Measurements from ENCODE around the gene ZBTB4.

Gene ZBTB4

GRCh38 chr17:7513850-7514419 lies 34.5 kb upstream of the ZBTB4 start:
- 100% methylated on average over 1 of the region's 17 CpGs for WGBS (ENCODE audit: extremely low coverage, insufficient coverage, insufficient read length)

DNA sequence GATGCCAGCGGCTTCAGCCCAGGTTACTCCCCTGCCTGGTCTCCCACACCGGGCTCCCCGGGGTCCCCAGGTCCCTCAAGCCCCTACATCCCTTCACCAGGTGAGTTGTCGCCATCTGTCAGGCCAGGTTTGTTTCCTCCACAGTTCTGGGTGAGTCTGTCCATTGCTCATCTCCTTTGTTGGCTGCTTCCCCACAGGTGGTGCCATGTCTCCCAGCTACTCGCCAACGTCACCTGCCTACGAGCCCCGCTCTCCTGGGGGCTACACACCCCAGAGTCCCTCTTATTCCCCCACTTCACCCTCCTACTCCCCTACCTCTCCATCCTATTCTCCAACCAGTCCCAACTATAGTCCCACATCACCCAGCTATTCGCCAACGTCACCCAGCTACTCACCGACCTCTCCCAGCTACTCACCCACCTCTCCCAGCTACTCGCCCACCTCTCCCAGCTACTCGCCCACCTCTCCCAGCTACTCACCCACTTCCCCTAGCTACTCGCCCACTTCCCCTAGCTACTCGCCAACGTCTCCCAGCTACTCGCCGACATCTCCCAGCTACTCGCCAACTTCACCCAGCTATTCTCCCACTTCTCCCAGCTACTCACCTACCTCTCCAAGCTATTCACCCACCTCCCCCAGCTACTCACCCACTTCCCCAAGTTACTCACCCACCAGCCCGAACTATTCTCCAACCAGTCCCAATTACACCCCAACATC lies 33.6 kb upstream of the ZBTB4 start:
- H4K91ac ChIP-seq (ENCODE audit: low read depth, low read length) = no peak overlapping the region
- H3K14ac ChIP-seq (ENCODE audit: low read length) = no peak overlapping the region
- no peak overlapping the region for H2AFZ ChIP-seq (ENCODE audit: insufficient read depth, low read length, poor library complexity)
- H3K23ac ChIP-seq (ENCODE audit: low read length) = no peak overlapping the region
- 100% methylated on average over 2 of the region's 20 CpGs for WGBS (ENCODE audit: extremely low coverage, insufficient coverage, insufficient read length)
- no peak overlapping the region for H4K8ac ChIP-seq (ENCODE audit: low read depth, low read length)
- no peaks in the 10 kb centered on the region for H3K79me1 ChIP-seq (ENCODE audit: low read length)
- no peak overlapping the region for H3K27ac ChIP-seq (ENCODE audit: low read depth, low read length)
- no peaks in the 10 kb centered on the region for H3K4me1 ChIP-seq (ENCODE audit: control insufficient read depth in 1 of 2, insufficient read depth in 2 of 2, low read length in 2 of 2)
- H3K79me2 ChIP-seq (ENCODE audit: control insufficient read depth, insufficient read depth, low read length, poor library complexity) = no peaks in the 10 kb centered on the region
- no peak overlapping the region for H3K4me2 ChIP-seq (ENCODE audit: low read length)
- H2BK5ac ChIP-seq (ENCODE audit: low read depth, low read length, poor library complexity) = no peak overlapping the region
- peak overlapping the region; percentile 23 for H3K4me3 ChIP-seq (ENCODE audit: low read depth, low read length)
- no peak overlapping the region for H4K12ac ChIP-seq (ENCODE audit: low read depth, low read length)
- no peak overlapping the region for H2AK5ac ChIP-seq (ENCODE audit: low read length)
- peaks cover 65 to 68% of the 10 kb centered on the region in 2 experiments for H3K36me3 ChIP-seq (ENCODE audit: control insufficient read depth in 1 of 2, insufficient read depth in 2 of 2, low read length in 2 of 2)
- H3K18ac ChIP-seq (ENCODE audit: low read length) = no peak overlapping the region
- H3K9me3 ChIP-seq (ENCODE audit: insufficient read depth, low read depth, low read length) = peaks cover 2% of the 10 kb centered on the region
- no peak overlapping the region for H2BK12ac ChIP-seq (ENCODE audit: low read length)
- no peaks in the 10 kb centered on the region for H3K27me3 ChIP-seq (ENCODE audit: insufficient read depth, low read length)
- H3K4ac ChIP-seq (ENCODE audit: low read depth, low read length) = no peak overlapping the region
- no peak overlapping the region for H3K9ac ChIP-seq (ENCODE audit: low read length)
- H2BK120ac ChIP-seq (ENCODE audit: insufficient read depth, low read length, poor library complexity) = no peak overlapping the region
- no peak for DNase-seq

More at GRCh38 chr17:7513850-7514419, 34.5 kb upstream of the ZBTB4 start:
- H2BK120ac ChIP-seq (ENCODE audit: insufficient read depth, low read length, poor library complexity) = no peak overlapping the region
- no peak overlapping the region for H4K8ac ChIP-seq (ENCODE audit: low read depth, low read length)
- H3K23ac ChIP-seq (ENCODE audit: low read length) = no peak overlapping the region
- H3K79me2 ChIP-seq (ENCODE audit: control insufficient read depth, insufficient read depth, low read length, poor library complexity) = no peaks in the 10 kb centered on the region
- no peak for DNase-seq
- no peak overlapping the region for H3K4me3 ChIP-seq (ENCODE audit: low read depth, low read length)
- no peak overlapping the region for H3K4me2 ChIP-seq (ENCODE audit: low read length)
- H3K14ac ChIP-seq (ENCODE audit: low read length) = no peak overlapping the region
- no peaks in the 10 kb centered on the region for H3K79me1 ChIP-seq (ENCODE audit: low read length)
- no peak overlapping the region for H2AFZ ChIP-seq (ENCODE audit: insufficient read depth, low read length, poor library complexity)
- no peak overlapping the region for H3K27ac ChIP-seq (ENCODE audit: low read depth, low read length)
- no peak overlapping the region for H3K9ac ChIP-seq (ENCODE audit: low read length)
- no peaks in the 10 kb centered on the region for H3K27me3 ChIP-seq (ENCODE audit: insufficient read depth, low read length)
- H3K36me3 ChIP-seq (ENCODE audit: control insufficient read depth in 1 of 2, insufficient read depth in 2 of 2, low read length in 2 of 2) = peaks cover 55 to 58% of the 10 kb centered on the region in 2 experiments
- H2BK5ac ChIP-seq (ENCODE audit: low read depth, low read length, poor library complexity) = no peak overlapping the region
- no peaks in the 10 kb centered on the region for H3K4me1 ChIP-seq (ENCODE audit: control insufficient read depth in 1 of 2, insufficient read depth in 2 of 2, low read length in 2 of 2)
- H4K91ac ChIP-seq (ENCODE audit: low read depth, low read length) = no peak overlapping the region
- no peak overlapping the region for H3K18ac ChIP-seq (ENCODE audit: low read length)
- no peak overlapping the region for H2BK12ac ChIP-seq (ENCODE audit: low read length)
- no peak overlapping the region for H3K4ac ChIP-seq (ENCODE audit: low read depth, low read length)
- H2AK5ac ChIP-seq (ENCODE audit: low read length) = no peak overlapping the region
- H3K9me3 ChIP-seq (ENCODE audit: insufficient read depth, low read depth, low read length) = peaks cover 2% of the 10 kb centered on the region
- no peak overlapping the region for H4K12ac ChIP-seq (ENCODE audit: low read depth, low read length)

DNA sequence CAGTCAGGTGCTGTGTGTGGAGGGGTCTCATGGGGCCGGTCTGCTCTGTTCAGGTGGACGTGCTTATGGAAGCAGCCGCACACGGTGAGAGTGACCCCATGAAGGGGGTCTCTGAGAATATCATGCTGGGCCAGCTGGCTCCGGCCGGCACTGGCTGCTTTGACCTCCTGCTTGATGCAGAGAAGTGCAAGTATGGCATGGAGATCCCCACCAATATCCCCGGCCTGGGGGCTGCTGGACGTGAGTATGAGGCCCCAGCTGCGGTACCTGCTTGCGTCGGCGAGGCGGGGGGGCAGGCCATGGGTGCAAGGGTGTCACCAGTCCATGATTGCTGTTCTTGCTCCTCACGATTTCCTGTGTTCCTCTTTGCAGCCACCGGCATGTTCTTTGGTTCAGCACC lies 32.7 kb upstream of the ZBTB4 start:
- Histone ChIP-seq H3K14ac (ENCODE audit: low read length) (no peak overlapping the region), H4K91ac (ENCODE audit: low read depth, low read length) (no peak overlapping the region), H2BK5ac (ENCODE audit: low read depth, low read length, poor library complexity) (no peak overlapping the region), H2BK120ac (ENCODE audit: insufficient read depth, low read length, poor library complexity) (no peak overlapping the region), H3K4ac (ENCODE audit: low read depth, low read length) (no peak overlapping the region), H3K18ac (ENCODE audit: low read length) (no peak overlapping the region), H3K4me3 (ENCODE audit: low read depth, low read length) (no peak overlapping the region), H4K8ac (ENCODE audit: low read depth, low read length) (no peak overlapping the region), H2AK5ac (ENCODE audit: low read length) (no peak overlapping the region), H3K4me1 (ENCODE audit: control insufficient read depth in 1 of 2, insufficient read depth in 2 of 2, low read length in 2 of 2) (no peaks in the 10 kb centered on the region), H4K12ac (ENCODE audit: low read depth, low read length) (no peak overlapping the region), H3K79me2 (ENCODE audit: control insufficient read depth, insufficient read depth, low read length, poor library complexity) (no peaks in the 10 kb centered on the region), H3K36me3 (ENCODE audit: control insufficient read depth in 1 of 2, insufficient read depth in 2 of 2, low read length in 2 of 2) (peaks cover 70 to 71% of the 10 kb centered on the region in 2 experiments), H3K4me2 (ENCODE audit: low read length) (no peak overlapping the region), H3K79me1 (ENCODE audit: low read length) (no peaks in the 10 kb centered on the region), H2AFZ (ENCODE audit: insufficient read depth, low read length, poor library complexity) (no peak overlapping the region), H3K27ac (ENCODE audit: low read depth, low read length) (no peak overlapping the region), H3K23ac (ENCODE audit: low read length) (no peak overlapping the region), H3K9me3 (ENCODE audit: insufficient read depth, low read depth, low read length) (peaks cover 2% of the 10 kb centered on the region), H3K27me3 (ENCODE audit: insufficient read depth, low read length) (no peaks in the 10 kb centered on the region), H3K9ac (ENCODE audit: low read length) (no peak overlapping the region), H2BK12ac (ENCODE audit: low read length) (no peak overlapping the region)
- no peak for DNase-seq
- no CpG with 5 or more reads among the region's 15 CpGs for WGBS (ENCODE audit: extremely low coverage, insufficient coverage, insufficient read length)

- H4K12ac ChIP-seq (ENCODE audit: low read depth, low read length) = no peak overlapping the region
- no peaks in the 10 kb centered on the region for H3K79me2 ChIP-seq (ENCODE audit: control insufficient read depth, insufficient read depth, low read length, poor library complexity)
- no peak overlapping the region for H3K18ac ChIP-seq (ENCODE audit: low read length)
- no peaks in the 10 kb centered on the region for H3K79me1 ChIP-seq (ENCODE audit: low read length)
- H4K91ac ChIP-seq (ENCODE audit: low read depth, low read length) = no peak overlapping the region
- WGBS (ENCODE audit: extremely low coverage, insufficient coverage, insufficient read length) = no CpG with 5 or more reads among the region's 10 CpGs
- no peaks in the 10 kb centered on the region for H3K4me1 ChIP-seq (ENCODE audit: control insufficient read depth in 1 of 2, insufficient read depth in 2 of 2, low read length in 2 of 2)
- no peak overlapping the region for H2BK5ac ChIP-seq (ENCODE audit: low read depth, low read length, poor library complexity)
- no peak overlapping the region for H3K4ac ChIP-seq (ENCODE audit: low read depth, low read length)
- H2AK5ac ChIP-seq (ENCODE audit: low read length) = no peak overlapping the region
- DNase-seq = no peak
- H2BK120ac ChIP-seq (ENCODE audit: insufficient read depth, low read length, poor library complexity) = no peak overlapping the region
- no peak overlapping the region for H3K27ac ChIP-seq (ENCODE audit: low read depth, low read length)
- peaks cover 2% of the 10 kb centered on the region for H3K9me3 ChIP-seq (ENCODE audit: insufficient read depth, low read depth, low read length)
- H4K8ac ChIP-seq (ENCODE audit: low read depth, low read length) = no peak overlapping the region
- H3K4me3 ChIP-seq (ENCODE audit: low read depth, low read length) = no peak overlapping the region
- H3K23ac ChIP-seq (ENCODE audit: low read length) = no peak overlapping the region
- H2AFZ ChIP-seq (ENCODE audit: insufficient read depth, low read length, poor library complexity) = no peak overlapping the region
- H3K4me2 ChIP-seq (ENCODE audit: low read length) = no peak overlapping the region
- H3K27me3 ChIP-seq (ENCODE audit: insufficient read depth, low read length) = no peaks in the 10 kb centered on the region
- no peak overlapping the region for H3K14ac ChIP-seq (ENCODE audit: low read length)
- no peak overlapping the region for H2BK12ac ChIP-seq (ENCODE audit: low read length)
- peaks cover 75 to 78% of the 10 kb centered on the region in 2 experiments for H3K36me3 ChIP-seq (ENCODE audit: control insufficient read depth in 1 of 2, insufficient read depth in 2 of 2, low read length in 2 of 2)
- no peak overlapping the region for H3K9ac ChIP-seq (ENCODE audit: low read length)
These were observed 31.7 kb upstream of the ZBTB4 start for GRCh38 chr17:7511108-7511507.

All from trophoblast cell (in vitro differentiated cells and primary cell).